NT2/D1 (cell line): ENCODE data around the gene PIGX.
A peak's percentile ranks its signal among the peaks of the same experiment; 100 is the strongest.
"Not testable (repeated sequence)": the region's sequence is repeated elsewhere in the genome, so short reads cannot be mapped to it uniquely, and the experiment has no call there.

Source experiments
- DNase-seq: peaks from one replicate; pipeline ENCODE4 v3.0.0-alpha.2; 2011; ENCODE audit warnings: low read depth, low spot score
- H3K27me3 ChIP-seq: 2 replicates; pipeline ENCODE4 v1.6.0; 2011; ENCODE audit warnings: mild to moderate bottlenecking; ENCODE audit not compliant: insufficient read length, insufficient read depth
- H3K36me3 ChIP-seq: 2 replicates; pipeline ENCODE4 v1.6.1; 2011; ENCODE audit warnings: mild to moderate bottlenecking, low read length, mixed read lengths; ENCODE audit not compliant: insufficient read depth, insufficient read length
- H3K4me1 ChIP-seq: 2 replicates; pipeline ENCODE4 v1.5.1; 2011; ENCODE audit not compliant: insufficient read depth, insufficient read length
- H3K4me3 ChIP-seq: 2 replicates; pipeline ENCODE4 v1.5.1; 2011; ENCODE audit warnings: low read depth; ENCODE audit not compliant: insufficient read length
- H3K9ac ChIP-seq: 2 replicates; pipeline ENCODE4 v1.6.0; 2011; ENCODE audit warnings: low read depth; ENCODE audit not compliant: insufficient read length
- H3K9me3 ChIP-seq: 2 replicates; pipeline ENCODE4 v1.5.1; 2011; ENCODE audit warnings: mild to moderate bottlenecking, low read length; ENCODE audit not compliant: insufficient read depth
- SUZ12 ChIP-seq: IDR thresholded peaks from 2 replicates; pipeline ENCODE4 v1.6.1; 2011; ENCODE audit not compliant: insufficient read length, insufficient read depth; ENCODE audit errors: extremely low read depth
- YY1 ChIP-seq: IDR thresholded peaks from 2 replicates; pipeline ENCODE4 v1.6.1; 2011; ENCODE audit not compliant: insufficient read length, insufficient read depth
- ZNF274 ChIP-seq: IDR thresholded peaks from 2 replicates; pipeline ENCODE4 v1.6.1; 2011; ENCODE audit warnings: mild to moderate bottlenecking, low read depth, low read length

Gene PIGX

DNA sequence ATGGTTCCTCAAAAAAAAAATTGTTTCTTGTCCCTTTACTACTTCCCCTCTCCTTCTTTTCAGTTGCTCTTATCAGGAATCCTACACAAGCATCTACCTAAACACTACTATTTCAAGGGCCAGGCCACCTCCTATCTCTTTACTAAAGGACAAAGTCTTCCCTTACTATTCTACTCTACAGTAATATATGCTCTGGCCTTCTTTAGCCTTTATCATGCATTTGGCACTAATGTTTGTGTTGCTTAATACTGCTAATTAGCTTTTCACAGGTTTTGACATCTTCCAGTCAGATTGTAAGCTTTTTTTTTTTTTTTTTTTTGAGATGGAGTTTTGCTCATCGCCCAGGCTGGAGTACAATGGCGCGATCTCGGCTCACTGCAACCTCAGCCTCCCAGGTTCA is 5.4 kb upstream of the PIGX start:
- Histone ChIP-seq H3K36me3 (no peaks in the 10 kb centered on the region), H3K9me3 (no peaks in the 10 kb centered on the region), H3K4me3 (no peak overlapping the region), H3K9ac (no peak overlapping the region), H3K4me1 (no peaks in the 10 kb centered on the region), H3K27me3 (peaks cover 10% of the 10 kb centered on the region)
- no peak for DNase-seq
- no peak for TF ChIP-seq SUZ12
- no peak for TF ChIP-seq YY1
- TF ChIP-seq ZNF274 = no peak

DNA sequence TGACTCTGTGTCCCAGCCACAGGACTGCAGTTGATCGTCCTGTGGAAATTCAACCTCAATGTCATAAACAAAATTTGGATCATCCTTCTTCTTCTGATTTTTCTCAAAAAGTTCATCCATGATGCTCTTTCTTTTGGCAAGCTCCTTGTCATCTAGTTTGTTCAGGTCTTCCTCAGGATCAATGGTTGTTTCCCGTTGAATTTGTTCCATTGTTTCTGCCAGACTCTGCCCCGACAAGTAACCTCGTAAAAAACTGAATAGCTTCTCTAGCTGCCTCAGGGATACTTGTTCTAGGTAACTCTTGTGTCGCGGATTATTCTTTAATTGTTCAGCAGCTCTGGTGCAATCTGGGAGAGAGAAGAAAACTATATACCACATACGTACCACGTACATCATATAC is 4.6 kb upstream of the PIGX start:
- Histone ChIP-seq H3K9ac (no peak overlapping the region), H3K4me3 (no peak overlapping the region), H3K9me3 (no peaks in the 10 kb centered on the region), H3K4me1 (no peaks in the 10 kb centered on the region), H3K36me3 (no peaks in the 10 kb centered on the region), H3K27me3 (peaks cover 13% of the 10 kb centered on the region)
- no peak for DNase-seq
- no peak for TF ChIP-seq ZNF274
- TF ChIP-seq YY1 = no peak
- TF ChIP-seq SUZ12 = no peak

GRCh38 chr3:196708467-196708866 is 3.7 kb upstream of the PIGX start:
- Histone ChIP-seq H3K36me3 (no peaks in the 10 kb centered on the region), H3K9me3 (no peaks in the 10 kb centered on the region), H3K27me3 (peaks cover 13% of the 10 kb centered on the region), H3K4me3 (no peak overlapping the region), H3K4me1 (no peaks in the 10 kb centered on the region), H3K9ac (no peak overlapping the region)
- DNase-seq = no peak
- TF ChIP-seq SUZ12 (no peak), YY1 (no peak), ZNF274 (no peak)

DNA sequence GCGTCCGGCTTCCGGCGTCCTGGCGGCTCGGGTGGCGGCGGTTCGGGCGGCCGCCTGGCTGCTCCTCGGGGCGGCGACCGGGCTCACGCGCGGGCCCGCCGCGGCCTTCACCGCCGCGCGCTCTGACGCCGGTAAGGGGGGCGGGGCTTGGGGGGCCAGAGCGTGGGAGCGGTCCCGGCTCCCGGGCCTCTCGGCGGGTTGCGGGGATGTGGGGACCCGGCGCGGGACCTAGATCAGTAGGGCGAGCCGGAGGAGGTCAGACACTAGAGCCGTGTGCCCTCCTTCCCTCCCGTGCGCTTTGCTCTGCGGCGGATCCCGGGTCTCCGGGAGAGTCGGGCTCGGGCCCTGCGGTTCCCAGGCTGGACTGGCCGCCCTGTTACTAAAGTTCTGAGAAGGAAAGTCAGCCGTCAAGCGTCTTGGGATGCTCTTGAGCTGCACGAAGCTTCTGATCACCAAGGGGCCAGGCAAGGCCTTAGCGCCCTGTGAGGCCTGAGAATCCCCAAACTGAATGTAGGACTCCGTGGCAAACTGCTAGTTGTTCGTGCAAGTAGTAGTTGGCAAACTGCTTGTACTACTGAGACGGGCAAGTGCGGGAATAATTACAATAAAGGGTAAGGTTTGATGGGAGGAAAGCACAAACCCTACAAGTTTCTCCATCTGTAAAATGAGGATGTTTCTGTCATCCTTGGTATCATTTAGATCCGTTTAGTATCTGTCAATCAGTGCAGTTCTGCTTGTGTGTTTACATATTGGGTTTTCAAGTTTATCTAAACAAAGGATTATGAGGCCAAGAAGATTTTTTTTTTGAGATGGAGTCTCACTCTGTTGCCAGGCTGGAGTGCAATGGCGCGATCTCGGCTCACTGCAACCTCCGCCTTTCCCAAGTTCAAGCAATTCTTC is 587 bp downstream of the PIGX start:
- DNase-seq = peak; percentile 32
- TF ChIP-seq SUZ12 (no peak), YY1 (no peak), ZNF274 (no peak)

GRCh38 chr3:196717162-196717561 is 5.0 kb downstream of the PIGX start:
- H3K36me3 ChIP-seq = peaks cover 16% of the 10 kb centered on the region
- not testable (repeated sequence) for H3K4me3 ChIP-seq, H3K9me3 ChIP-seq, H3K9ac ChIP-seq, DNase-seq, H3K4me1 ChIP-seq, H3K27me3 ChIP-seq

More for the DNA sequence above, 587 bp downstream of the PIGX start:
- Histone ChIP-seq H3K9me3 (no peaks in the 10 kb centered on the region), H3K9ac (peak overlapping the region; percentile 92), H3K36me3 (peaks cover 6% of the 10 kb centered on the region), H3K4me3 (peak overlapping the region; percentile 85), H3K27me3 (peaks cover 13% of the 10 kb centered on the region), H3K4me1 (no peaks in the 10 kb centered on the region)

- Histone ChIP-seq H3K36me3 (peaks cover 33% of the 10 kb centered on the region), H3K4me1 (no peaks in the 10 kb centered on the region), H3K9ac (no peak overlapping the region), H3K27me3 (no peaks in the 10 kb centered on the region), H3K9me3 (no peaks in the 10 kb centered on the region), H3K4me3 (no peak overlapping the region)
- no peak for TF ChIP-seq ZNF274
- TF ChIP-seq YY1 = no peak
- no peak for TF ChIP-seq SUZ12
- no peak for DNase-seq
Observed at GRCh38 chr3:196721097-196721496, 8.9 kb downstream of the PIGX start.

DNA sequence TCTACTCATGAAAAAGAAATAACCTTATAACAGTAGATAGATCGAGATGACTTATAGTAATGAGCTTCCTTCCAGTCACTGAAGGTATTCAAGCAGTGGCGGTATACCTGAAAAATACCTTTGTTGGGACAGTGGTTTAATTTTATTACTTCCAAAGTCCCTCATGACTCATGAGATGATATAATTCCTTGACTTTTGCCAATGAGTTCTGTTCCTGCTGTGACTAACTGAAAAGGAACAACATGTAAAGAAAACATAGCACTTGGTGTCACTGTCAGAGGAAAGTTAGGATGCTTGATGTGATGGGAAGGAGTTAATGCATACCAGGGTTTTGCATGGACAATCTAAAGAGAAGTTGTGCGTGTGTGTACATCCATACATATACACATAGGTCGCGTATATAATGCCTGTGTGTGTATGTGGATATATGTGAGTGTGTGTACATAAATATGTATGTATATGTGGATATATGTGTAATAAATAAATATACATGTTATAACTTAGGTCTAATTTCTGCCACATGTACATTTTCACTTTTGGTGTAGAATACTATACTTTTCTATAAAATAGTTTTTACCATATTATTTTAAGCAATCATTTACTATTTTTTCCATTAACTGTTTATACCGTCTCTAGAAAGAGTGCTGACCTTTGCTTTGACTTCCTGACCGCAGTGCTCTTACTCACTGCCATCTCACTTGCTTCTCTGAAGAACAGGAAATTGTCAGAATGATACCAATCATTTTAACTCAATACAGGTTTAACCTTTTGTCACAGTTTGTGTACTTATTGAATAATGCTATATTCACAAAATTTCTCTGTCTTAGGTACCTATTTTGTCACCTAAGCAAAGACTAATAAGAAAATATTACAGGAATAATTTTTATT is 14.9 kb downstream of the PIGX start:
- Histone ChIP-seq H3K36me3 (peaks cover 29% of the 10 kb centered on the region), H3K9me3 (no peaks in the 10 kb centered on the region), H3K27me3 (no peaks in the 10 kb centered on the region), H3K4me1 (no peaks in the 10 kb centered on the region), H3K9ac (no peak overlapping the region), H3K4me3 (no peak overlapping the region)
- DNase-seq = no peak
- TF ChIP-seq SUZ12 (no peak), ZNF274 (no peak), YY1 (no peak)
